Suprapubic skin (tissue), 3 donors: ENCODE measurements around the gene SPATS2L.

Source experiments
- CTCF ChIP-seq, 2 donors: fragments of 200-600 bp in 1 of 2; fragments of 450-650 bp in 1 of 2; sonication (generic) in 1 of 2; IDR thresholded peaks; one replicate each; pipeline ENCODE4 v1.5.1; 2016 to 2019; ENCODE audit warnings: antibody characterized with exemption in 2 of 2, mild to moderate bottlenecking in 1 of 2, moderate library complexity in 1 of 2
- POLR2A ChIP-seq, 2 donors: fragments of 450-650 bp; IDR thresholded peaks; one replicate each; pipeline ENCODE4 v1.6.1; 2017; ENCODE audit warnings: antibody characterized with exemption in 2 of 2, mild to moderate bottlenecking in 2 of 2, moderate library complexity in 2 of 2

GRCh38 chr2:200380833-200381542 lies 74.5 kb downstream of the SPATS2L start:
- TF ChIP-seq CTCF (IDR thresholded peaks at IDR 0.05) (no peak), POLR2A (IDR thresholded peaks at IDR 0.05) (no peak)
